Measurements from ENCODE around the gene ADGRG2.

GRCh38 chrX:19096586-19096985 lies 25.7 kb downstream of the ADGRG2 start:
- TF ChIP-seq FOSL1 (IDR thresholded peaks at IDR 0.05; ENCODE audit: low read depth) = no peak
- TF ChIP-seq, protein P1, sequence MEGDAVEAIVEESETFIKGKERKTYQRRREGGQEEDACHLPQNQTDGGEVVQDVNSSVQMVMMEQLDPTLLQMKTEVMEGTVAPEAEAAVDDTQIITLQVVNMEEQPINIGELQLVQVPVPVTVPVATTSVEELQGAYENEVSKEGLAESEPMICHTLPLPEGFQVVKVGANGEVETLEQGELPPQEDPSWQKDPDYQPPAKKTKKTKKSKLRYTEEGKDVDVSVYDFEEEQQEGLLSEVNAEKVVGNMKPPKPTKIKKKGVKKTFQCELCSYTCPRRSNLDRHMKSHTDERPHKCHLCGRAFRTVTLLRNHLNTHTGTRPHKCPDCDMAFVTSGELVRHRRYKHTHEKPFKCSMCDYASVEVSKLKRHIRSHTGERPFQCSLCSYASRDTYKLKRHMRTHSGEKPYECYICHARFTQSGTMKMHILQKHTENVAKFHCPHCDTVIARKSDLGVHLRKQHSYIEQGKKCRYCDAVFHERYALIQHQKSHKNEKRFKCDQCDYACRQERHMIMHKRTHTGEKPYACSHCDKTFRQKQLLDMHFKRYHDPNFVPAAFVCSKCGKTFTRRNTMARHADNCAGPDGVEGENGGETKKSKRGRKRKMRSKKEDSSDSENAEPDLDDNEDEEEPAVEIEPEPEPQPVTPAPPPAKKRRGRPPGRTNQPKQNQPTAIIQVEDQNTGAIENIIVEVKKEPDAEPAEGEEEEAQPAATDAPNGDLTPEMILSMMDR (IDR thresholded peaks at IDR 0.05 in 2 of 3, conservative IDR thresholded peaks at IDR 0.05 in 1 of 3; ENCODE audit: borderline replicate concordance in 1 of 3, insufficient read depth in 1 of 3, low read depth in 2 of 3, low read length in 2 of 3) = no peak
- TF ChIP-seq REST (IDR thresholded peaks at IDR 0.05; ENCODE audit: low read depth) = no peak
- TF ChIP-seq POLR2AphosphoS5 (IDR thresholded peaks at IDR 0.05; ENCODE audit: low read depth, low read length) = no peak

Measured in HCT116 (cell line).